RWPE2 (cell line): ENCODE results near the gene PNCK.

ENCODE experiments used
- ATAC-seq: fragments of 200-7000 bp; cut with Tn5 transposase; 3 replicates; pipeline ENCODE4 v1.9.1; 2021; ENCODE audit warnings: low read depth
- DNase-seq: peaks from one replicate; pipeline ENCODE4 v3.0.0-alpha.2; 2020; ENCODE audit warnings: low spot score
- H3K27ac ChIP-seq: fragments of 450-650 bp; 2 replicates; pipeline ENCODE4 v1.5.1; 2017; ENCODE audit warnings: mild to moderate bottlenecking; ENCODE audit not compliant: poor library complexity, severe bottlenecking
- H3K27me3 ChIP-seq: fragments of 250-450 bp; sonication (Bioruptor Pico); 2 replicates; pipeline ENCODE4 v1.5.1; 2021; ENCODE audit warnings: mild to moderate bottlenecking, moderate library complexity; ENCODE audit not compliant: insufficient read depth, poor library complexity, severe bottlenecking
- H3K36me3 ChIP-seq: fragments of 250-450 bp; sonication (Bioruptor Pico); 2 replicates; pipeline ENCODE4 v1.5.1; 2020; ENCODE audit warnings: low read depth, mild to moderate bottlenecking, moderate library complexity
- H3K4me1 ChIP-seq: fragments of 250-450 bp; sonication (Bioruptor Pico); 2 replicates; pipeline ENCODE4 v1.5.1; 2021; ENCODE audit warnings: mild to moderate bottlenecking, moderate library complexity; ENCODE audit not compliant: insufficient read depth, poor library complexity, severe bottlenecking
- H3K4me3 ChIP-seq: fragments of 250-450 bp; sonication (Bioruptor Pico); 2 replicates; pipeline ENCODE4 v1.5.1; 2021; ENCODE audit warnings: mild to moderate bottlenecking, moderate library complexity; ENCODE audit not compliant: severe bottlenecking
- H3K9me3 ChIP-seq: fragments of 250-450 bp; sonication (Bioruptor Pico); 2 replicates; pipeline ENCODE4 v1.5.1; 2021; ENCODE audit warnings: mild to moderate bottlenecking, moderate library complexity; ENCODE audit not compliant: severe bottlenecking
- CTCF ChIP-seq: fragments of 450-650 bp; IDR thresholded peaks from one replicate; pipeline ENCODE4 v1.5.1; 2017; ENCODE audit warnings: mild to moderate bottlenecking, moderate library complexity; ENCODE audit not compliant: poor library complexity, severe bottlenecking

The PNCK gene

GRCh38 chrX:153667956-153668396 is 5.6 kb downstream of the PNCK start:
- H3K4me1 ChIP-seq, result no peaks in the 10 kb centered on the region
- no peak overlapping the region for H3K27ac ChIP-seq
- peak; percentile 80 for ATAC-seq
- no peaks in the 10 kb centered on the region for H3K27me3 ChIP-seq
- no peaks in the 10 kb centered on the region for H3K36me3 ChIP-seq
- peak; percentile 62 for TF ChIP-seq CTCF
- H3K9me3 ChIP-seq, result no peaks in the 10 kb centered on the region
- no peak overlapping the region for H3K4me3 ChIP-seq
- DNase-seq, result no peak

- no peaks in the 10 kb centered on the region for H3K9me3 ChIP-seq
- H3K27ac ChIP-seq, result no peak overlapping the region
- no peaks in the 10 kb centered on the region for H3K36me3 ChIP-seq
- no peaks in the 10 kb centered on the region for H3K4me1 ChIP-seq
- no peaks in the 10 kb centered on the region for H3K27me3 ChIP-seq
- TF ChIP-seq CTCF, result no peak
- H3K4me3 ChIP-seq, result no peak overlapping the region
- ATAC-seq (no peak; the same call in 2 of the 3 replicates), DNase-seq (no peak)
Measured at GRCh38 chrX:153667281-153667955, 6.2 kb downstream of the PNCK start.

DNA sequence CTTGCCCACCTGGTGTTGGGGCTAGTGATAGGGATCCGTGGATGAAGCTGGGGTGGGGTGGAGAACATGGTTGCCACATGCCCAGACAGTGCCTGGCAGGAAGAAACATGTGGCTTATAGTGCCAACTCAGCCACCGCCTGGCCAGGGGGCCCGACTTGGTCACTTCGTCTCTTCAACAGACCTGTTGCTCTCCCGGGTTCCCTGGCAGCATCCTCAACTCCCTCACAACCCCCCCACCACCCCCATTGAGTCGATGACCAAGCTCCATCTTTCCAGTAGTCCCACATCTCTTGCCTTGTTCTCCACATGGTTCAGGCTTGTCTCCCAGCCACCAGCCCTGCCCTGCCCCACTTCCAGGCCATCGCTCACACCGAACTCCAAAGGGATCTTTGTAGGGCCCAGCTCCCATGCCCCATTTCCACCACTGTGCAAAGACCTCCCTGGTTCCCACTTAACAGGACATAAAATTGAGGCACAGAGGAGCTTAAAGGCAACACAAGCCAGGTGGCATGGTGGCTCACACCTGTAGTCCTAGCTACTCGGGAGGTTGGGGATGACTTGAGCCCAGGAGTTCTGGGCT is 7.8 kb downstream of the PNCK start:
- no peak for TF ChIP-seq CTCF
- DNase-seq (no peak), ATAC-seq (no peak)
- H3K4me1 ChIP-seq, result no peaks in the 10 kb centered on the region
- H3K36me3 ChIP-seq, result no peaks in the 10 kb centered on the region
- peaks cover 6% of the 10 kb centered on the region for H3K27me3 ChIP-seq
- no peak overlapping the region for H3K27ac ChIP-seq
- no peak overlapping the region for H3K4me3 ChIP-seq
- no peaks in the 10 kb centered on the region for H3K9me3 ChIP-seq

DNA sequence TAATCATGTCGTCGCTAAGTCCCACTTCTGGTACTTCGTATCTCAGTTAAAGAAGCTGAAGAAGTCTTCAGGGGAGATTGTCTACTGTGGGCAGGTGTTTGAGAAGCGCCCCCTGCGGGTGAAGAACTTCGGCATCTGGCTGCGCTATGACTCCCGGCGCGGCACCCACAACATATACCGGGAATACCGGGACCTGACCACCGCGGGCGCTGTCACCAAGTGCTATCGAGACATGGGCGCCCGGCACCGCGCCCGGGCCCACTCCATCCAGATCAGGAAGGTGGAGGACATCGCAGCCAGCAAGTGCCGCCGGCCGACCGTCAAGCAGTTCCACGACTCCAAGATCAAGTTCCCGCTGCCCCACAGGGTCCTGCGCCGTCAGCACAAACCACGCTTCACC is 11.3 kb downstream of the PNCK start:
- peak; percentile 25 for TF ChIP-seq CTCF
- Histone ChIP-seq H3K36me3 (no peaks in the 10 kb centered on the region), H3K4me1 (no peaks in the 10 kb centered on the region), H3K9me3 (no peaks in the 10 kb centered on the region), H3K4me3 (no peak overlapping the region), H3K27me3 (peaks cover 6% of the 10 kb centered on the region), H3K27ac (no peak overlapping the region)
- no peak for ATAC-seq
- no peak for DNase-seq

- Histone ChIP-seq H3K4me3 (no peak overlapping the region), H3K27ac (no peak overlapping the region), H3K27me3 (peaks cover 6% of the 10 kb centered on the region), H3K9me3 (no peaks in the 10 kb centered on the region), H3K36me3 (no peaks in the 10 kb centered on the region), H3K4me1 (no peaks in the 10 kb centered on the region)
- DNase-seq, result no peak
- no peak for ATAC-seq
- no peak for TF ChIP-seq CTCF
Measured at GRCh38 chrX:153659268-153659667, 14.3 kb downstream of the PNCK start.
